ENCODE data around the gene LAMA5. TPM values are rescaled to one million over a fixed set of nuclear protein-coding genes. Genes with fewer than 3 reads are reported as not detected.

The LAMA5 gene
- total RNA-seq, 3 donors from 2014 or later, result 16.6 to 114 (median 53.3) TPM

- H3K4me1 ChIP-seq, result peaks cover 6 to 14% of the 10 kb centered on the region in 2 donors
- no peaks in the 10 kb centered on the region for H3K9me3 ChIP-seq
- intact Hi-C loops (cut with DNase I; ENCODE audit: low total_unique reads), result loop anchor here (5.0 kb wide), 1 partner anchor 87 kb away; the partner anchor contains the start of gene RPS21
- H3K27me3 ChIP-seq, result no peaks in the 10 kb centered on the region
- TF ChIP-seq POLR2AphosphoS5 (IDR thresholded peaks at IDR 0.05), result no peak
- TF ChIP-seq POLR2A (IDR thresholded peaks at IDR 0.05), result no peak
- no peak for TF ChIP-seq CTCF (IDR thresholded peaks at IDR 0.05)
- H3K27ac ChIP-seq, result no peak overlapping the region
- H3K4me3 ChIP-seq, result no peak overlapping the region
- H3K36me3 ChIP-seq, result no peaks in the 10 kb centered on the region
- DNase-seq (ENCODE audit: low spot score in 2 of 2), result no peak
These were observed 66.8 kb downstream of the LAMA5 start for GRCh38 chr20:62300319-62300718.

GRCh38 chr20:62299666-62300236 lies 67.4 kb downstream of the LAMA5 start:
- intact Hi-C loops (cut with DNase I; ENCODE audit: low total_unique reads), result loop anchor here (5.0 kb wide), 1 partner anchor 88 kb away; the partner anchor contains the start of gene RPS21
- no peak for DNase-seq (ENCODE audit: low spot score in 2 of 2)
- H3K36me3 ChIP-seq, result no peaks in the 10 kb centered on the region
- peaks cover 4 to 11% of the 10 kb centered on the region in 2 donors for H3K4me1 ChIP-seq
- H3K9me3 ChIP-seq, result no peaks in the 10 kb centered on the region
- TF ChIP-seq POLR2AphosphoS5 (IDR thresholded peaks at IDR 0.05) (no peak), POLR2A (IDR thresholded peaks at IDR 0.05) (no peak), CTCF (IDR thresholded peaks at IDR 0.05) (no peak)
- no peak overlapping the region for H3K27ac ChIP-seq
- H3K4me3 ChIP-seq, result no peak overlapping the region
- H3K27me3 ChIP-seq, result no peaks in the 10 kb centered on the region

GRCh38 chr20:62298577-62299249 lies 68.4 kb downstream of the LAMA5 start:
- Histone ChIP-seq H3K4me1 (peaks cover 0 to under 1% of the 10 kb centered on the region in 2 donors), H3K9me3 (no peaks in the 10 kb centered on the region), H3K27me3 (no peaks in the 10 kb centered on the region), H3K4me3 (no peak overlapping the region), H3K27ac (no peak overlapping the region), H3K36me3 (no peaks in the 10 kb centered on the region)
- intact Hi-C loops (cut with DNase I; ENCODE audit: low total_unique reads), result no loop called here
- TF ChIP-seq CTCF (IDR thresholded peaks at IDR 0.05), result no peak
- TF ChIP-seq POLR2AphosphoS5 (IDR thresholded peaks at IDR 0.05), result no peak
- TF ChIP-seq POLR2A (IDR thresholded peaks at IDR 0.05), result no peak
- no peak for DNase-seq (ENCODE audit: low spot score in 2 of 2)

- intact Hi-C loops (cut with DNase I; ENCODE audit: low total_unique reads), result no loop called here
- Histone ChIP-seq H3K4me1 (no peaks in the 10 kb centered on the region), H3K27me3 (no peaks in the 10 kb centered on the region), H3K27ac (no peak overlapping the region), H3K36me3 (no peaks in the 10 kb centered on the region), H3K4me3 (no peak overlapping the region), H3K9me3 (no peaks in the 10 kb centered on the region)
- TF ChIP-seq CTCF (IDR thresholded peaks at IDR 0.05) (no peak), POLR2A (IDR thresholded peaks at IDR 0.05) (no peak), POLR2AphosphoS5 (IDR thresholded peaks at IDR 0.05) (no peak)
- DNase-seq (ENCODE audit: low spot score in 2 of 2), result no peak
These were observed 69.5 kb downstream of the LAMA5 start for GRCh38 chr20:62297449-62298227.

Measured in breast epithelium (tissue), 4 donors.